ENCODE data around the gene TBC1D1.
"Not testable (repeated sequence)": the region's sequence is repeated elsewhere in the genome, so short reads cannot be mapped to it uniquely, and the experiment has no call there.

TBC1D1 gene

GRCh38 chr4:37923089-37923488, 32.2 kb downstream of the TBC1D1 start:
- not testable (repeated sequence) for DNase-seq (ENCODE audit: low read depth)

DNA sequence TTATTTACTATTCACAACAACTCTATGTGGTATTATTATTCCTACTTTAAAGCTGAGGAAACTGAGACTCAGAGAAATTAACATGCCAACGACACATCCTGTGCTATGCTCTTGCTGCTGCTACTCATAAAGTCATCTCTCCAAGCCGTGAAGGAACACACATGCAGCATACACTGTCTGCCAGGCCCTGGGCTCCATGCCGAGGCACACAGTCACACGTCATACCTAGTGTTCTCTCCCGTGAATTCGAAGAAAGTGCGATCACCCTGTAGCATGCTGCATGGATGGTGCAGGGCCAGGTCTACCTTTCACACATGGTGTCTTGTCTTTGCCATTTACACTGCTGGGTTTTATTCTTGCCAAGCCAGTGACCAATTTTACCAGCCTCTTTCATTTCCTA, 34.1 kb downstream of the TBC1D1 start:
- DNase-seq (ENCODE audit: low read depth) = no peak

DNA sequence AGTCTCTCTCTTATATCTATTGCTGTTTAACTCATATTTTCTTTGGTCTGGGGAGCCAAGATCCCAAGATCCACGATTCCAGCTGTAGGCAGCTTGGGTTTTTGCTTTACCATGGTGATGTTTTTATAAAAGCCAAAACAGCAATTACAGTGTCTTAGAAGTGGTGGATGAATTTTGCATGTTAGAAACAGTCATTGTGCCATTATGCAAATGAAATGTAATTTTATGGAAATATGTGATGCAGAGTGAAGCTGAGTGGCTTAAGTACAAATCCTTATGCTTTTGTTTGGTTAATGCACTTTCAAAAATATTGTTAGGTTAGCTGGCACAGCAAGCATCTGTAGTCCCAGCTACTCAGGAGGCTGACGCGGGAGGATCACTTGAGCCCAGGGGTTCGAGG, 36.5 kb downstream of the TBC1D1 start:
- no peak for DNase-seq (ENCODE audit: low read depth)

DNA sequence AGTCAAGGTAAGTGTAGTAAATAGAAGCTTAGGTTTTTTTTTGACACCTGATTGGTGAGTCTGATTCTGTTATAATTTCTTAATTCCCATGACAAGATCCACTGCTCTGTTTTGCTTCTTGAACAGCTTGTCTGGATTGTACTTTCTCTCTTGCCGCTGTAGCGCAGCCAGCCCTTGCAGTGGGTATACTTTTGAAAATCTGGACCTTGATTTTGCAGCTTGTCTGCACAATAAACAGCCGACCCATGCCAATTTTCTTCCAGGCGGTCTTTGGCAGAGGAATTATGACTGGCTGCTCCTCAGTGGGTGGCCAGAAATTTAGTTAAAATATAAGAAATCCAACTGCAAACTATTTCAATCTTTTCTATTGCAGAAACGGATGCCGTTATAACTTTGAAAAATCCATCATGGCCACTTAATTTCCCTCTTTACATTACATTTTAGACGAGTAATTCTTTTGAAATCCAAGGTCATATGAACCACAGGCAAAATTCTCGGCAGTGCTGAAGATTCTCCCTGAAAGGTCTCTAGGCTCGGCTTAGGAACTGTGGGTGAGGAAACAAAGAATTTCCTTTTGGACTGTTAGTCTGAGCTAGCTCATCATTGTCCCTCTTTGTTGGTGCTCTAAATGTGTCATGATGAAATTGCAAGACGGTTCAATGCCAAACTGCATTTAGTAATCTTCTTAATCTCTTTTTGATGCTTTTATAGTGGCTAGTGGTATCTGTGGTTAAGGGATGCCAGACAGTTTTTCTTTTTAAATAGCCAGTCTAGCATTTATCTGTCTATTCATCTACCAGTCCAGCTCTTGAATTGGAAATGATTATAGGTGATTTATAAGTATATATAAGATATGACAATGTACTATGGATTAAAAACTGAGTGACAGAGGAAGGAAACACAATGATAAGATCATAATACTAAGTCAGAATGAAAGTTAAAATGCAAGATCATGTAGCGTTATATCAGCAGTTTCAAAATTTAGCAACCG, 37.8 kb downstream of the TBC1D1 start:
- peak; percentile 16 for DNase-seq (ENCODE audit: low read depth)

- DNase-seq (ENCODE audit: low read depth) = no peak
Measured at GRCh38 chr4:37934096-37934495, 43.2 kb downstream of the TBC1D1 start.

DNA sequence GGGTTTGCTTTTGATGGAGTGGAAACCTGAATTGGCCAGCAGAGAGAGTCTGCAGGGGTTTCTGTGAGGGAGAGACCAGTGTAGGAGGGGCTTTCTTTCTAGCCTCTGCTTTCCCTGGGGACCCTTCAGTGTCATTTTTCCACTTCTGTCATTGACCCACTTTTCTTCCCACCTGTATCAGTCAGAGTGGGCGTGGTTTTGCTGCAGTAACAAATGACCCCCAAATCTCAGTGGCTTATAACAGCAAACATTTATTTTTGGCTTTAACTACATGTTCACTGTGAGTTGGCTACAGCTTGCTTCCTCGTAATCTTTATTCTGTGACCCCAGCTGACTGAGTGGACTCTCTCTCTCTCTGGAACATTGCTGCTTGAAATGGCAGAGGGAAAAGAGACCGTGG, 43.7 kb downstream of the TBC1D1 start:
- DNase-seq (ENCODE audit: low read depth) = no peak

DNA sequence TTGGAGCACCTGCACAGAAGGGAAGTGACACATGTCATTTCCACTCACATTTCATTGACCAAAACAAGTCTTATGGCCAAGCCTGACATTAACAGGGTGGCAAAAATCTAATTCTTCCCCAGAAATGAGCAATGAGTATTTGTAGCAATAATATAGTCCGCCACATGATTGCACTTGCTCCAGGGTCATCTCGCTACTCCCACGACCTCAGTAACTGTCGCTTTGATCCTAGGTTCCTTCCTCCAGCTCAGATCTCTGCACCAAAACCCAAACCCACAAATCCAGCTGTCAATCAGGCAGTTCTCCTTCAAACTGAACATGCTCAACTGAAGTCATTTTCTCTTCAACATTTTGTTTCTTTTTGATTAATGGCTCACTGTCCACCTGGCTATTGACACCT, 44.1 kb downstream of the TBC1D1 start:
- DNase-seq (ENCODE audit: low read depth) = no peak

DNA sequence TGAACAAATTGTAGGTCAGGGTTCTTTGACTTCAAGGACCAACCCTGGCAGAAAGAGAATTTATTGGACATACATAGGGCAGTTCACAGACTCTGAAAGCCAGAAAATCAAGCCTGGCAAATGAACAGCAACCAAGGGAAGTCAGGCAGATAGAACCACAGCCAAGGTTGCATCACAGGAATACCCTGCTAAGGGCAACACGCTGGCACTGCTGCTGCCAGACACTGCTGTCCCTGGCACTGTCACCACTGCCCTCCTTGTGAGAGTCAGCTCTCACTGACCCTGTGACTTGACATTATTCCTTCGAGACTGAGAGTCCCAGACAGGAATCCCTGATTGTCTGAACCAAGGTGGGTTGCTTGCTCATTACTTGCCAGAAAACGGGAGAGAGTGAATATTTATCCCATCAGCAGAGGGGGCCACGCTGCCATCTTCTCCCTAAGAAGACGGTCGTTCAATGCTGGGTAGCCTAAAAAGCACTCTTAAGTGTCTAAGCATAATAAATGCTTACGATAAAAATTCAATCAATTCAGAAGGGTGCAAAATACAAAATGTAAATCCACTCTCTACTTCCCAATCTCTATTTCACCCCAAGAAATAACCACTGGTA, 46.1 kb downstream of the TBC1D1 start:
- no peak for DNase-seq (ENCODE audit: low read depth)

DNA sequence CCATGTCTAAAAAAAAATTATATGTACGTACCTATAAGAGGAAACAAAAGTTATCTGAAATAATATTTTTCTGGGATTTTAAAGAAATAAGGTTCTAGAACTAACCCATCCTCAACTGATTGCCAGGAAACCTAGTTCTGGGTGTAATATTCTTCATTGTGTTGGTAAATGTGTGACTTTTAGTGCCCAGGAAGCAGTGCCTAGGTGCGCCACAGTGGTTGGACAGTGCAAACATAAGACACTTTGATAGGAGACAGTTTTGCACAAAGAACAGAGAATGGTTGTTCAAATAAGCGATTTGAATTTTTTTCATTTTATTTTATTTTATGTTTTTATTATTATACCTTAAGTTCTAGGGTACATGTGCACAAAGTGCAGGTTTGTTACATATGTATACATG, 47.3 kb downstream of the TBC1D1 start:
- DNase-seq (ENCODE audit: low read depth) = no peak

DNA sequence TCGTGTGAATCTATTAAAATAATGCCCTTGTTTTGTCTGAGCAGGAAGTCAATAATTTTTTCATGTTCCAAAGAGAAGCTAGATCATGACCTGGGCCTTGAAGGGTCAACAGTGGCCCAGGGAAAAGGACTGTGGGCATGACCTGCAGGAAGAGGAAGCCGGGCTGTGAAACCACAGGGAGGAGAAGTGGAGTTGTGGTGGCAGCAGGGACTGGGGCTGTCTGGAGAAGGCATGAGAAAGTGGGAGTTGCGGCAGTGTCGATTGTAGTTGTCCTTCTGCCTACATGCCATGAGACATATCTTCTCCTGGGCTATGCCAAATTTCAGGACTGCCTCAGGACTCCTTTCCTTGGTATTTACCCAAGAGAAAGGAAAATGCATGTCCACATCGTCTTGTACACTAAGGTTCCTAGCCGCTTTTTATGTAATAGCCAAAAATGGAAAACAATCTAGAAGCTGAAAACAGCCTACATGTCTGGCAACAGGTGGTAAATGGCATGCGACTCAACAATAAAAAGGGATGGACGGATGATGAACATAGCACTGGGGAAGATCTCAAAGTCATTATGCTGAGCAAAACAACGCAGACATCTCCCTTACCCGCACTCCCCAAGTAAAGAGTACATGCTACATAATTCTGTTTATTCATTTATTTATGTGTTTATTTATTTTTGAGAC, 55.8 kb downstream of the TBC1D1 start:
- no peak for DNase-seq (ENCODE audit: low read depth)

DNA sequence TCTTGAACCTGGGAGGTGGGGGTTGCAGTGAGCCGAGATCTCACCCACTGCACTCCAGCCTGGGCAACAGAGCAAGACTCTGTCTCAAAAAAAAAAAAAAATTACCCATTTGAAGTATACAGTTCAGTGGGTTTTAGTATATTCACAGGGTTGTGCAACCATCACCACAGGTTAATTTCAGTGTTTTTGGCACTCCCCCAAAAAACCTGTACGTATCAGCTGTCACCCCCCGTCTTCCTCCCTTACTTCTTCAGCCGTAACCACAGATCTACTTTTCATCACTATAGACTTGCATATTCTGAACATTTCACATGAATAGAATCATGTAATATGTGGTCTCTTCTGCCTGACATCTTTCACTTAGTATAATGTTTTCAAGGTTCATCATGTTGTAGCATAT, 57.7 kb downstream of the TBC1D1 start:
- no peak for DNase-seq (ENCODE audit: low read depth)

GRCh38 chr4:37949636-37950426, 58.9 kb downstream of the TBC1D1 start:
- DNase-seq (ENCODE audit: low read depth) = no peak

DNA sequence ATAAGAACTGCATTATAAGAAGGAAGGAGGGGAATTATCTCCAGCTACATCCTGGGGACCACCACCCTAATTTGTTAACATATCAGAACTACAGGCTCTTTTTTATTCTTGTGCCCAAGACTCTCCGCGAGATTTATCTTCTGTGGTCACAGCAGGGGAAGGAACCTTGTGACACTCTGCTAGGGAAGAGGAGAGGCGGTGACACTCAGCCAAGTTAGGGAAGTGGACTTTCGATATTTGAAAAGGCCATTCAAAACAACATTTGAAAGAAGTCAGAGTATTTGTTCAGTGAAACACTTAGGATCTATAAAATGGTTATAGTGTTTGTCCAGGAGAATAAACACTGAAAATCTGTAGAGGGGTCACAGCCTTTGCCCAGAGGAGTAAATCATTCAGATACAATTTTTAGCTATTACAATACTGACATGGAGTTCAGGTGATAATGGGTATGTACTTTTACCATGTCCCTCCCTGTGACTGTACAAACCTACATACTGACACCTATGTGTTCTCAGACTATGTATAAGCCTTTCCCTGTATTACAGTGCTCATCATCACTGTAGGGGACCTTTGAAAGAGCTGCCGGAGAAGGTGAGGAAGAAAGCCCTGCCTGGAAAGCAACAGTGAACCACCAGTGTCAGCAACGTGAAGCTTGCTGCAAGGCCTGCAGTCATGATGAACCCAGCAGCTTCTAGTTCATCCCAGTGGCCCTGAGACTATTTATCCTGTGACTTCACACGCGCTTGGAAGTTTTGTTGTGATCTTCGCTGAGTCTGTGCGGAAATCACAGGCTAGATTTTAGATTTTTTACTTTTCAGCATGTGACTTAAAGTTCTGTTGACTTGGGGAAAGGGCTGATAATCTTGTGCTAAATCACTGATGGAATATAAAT, 60.8 kb downstream of the TBC1D1 start:
- no peak for DNase-seq (ENCODE audit: low read depth)

- DNase-seq (ENCODE audit: low read depth) = no peak
Measured at GRCh38 chr4:37953156-37953555, 62.3 kb downstream of the TBC1D1 start.

DNA sequence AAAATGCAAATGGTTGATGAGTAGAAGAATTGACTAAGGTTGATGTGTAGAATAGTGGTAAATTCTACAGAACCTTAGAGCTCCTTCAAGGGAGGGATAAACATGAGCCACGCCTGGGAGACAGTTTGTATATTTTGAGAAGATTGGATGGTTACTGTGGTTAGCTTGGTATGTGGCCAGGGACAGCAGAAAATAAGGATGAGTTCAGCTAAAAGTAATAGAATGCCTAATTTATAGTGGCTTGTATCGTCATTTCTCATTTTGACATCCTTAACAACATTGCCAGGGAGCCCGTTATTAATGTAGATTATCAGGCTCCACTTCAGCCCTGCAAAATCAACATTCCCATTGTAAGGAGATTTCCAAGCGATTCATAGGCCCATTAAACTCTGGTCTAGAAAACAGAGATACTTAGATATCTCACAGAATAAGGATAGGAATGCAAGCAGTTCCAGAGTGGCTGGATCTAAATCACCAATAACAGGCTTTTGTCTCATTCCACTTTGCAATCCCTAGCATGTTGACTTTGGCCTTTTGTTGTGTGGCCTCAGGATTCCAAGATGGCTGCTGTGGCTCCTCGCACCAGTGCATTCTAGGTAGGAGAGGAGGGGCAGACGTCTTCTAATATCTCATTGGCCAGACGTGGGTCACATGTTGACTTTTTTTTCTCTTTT, 62.9 kb downstream of the TBC1D1 start:
- no peak for DNase-seq (ENCODE audit: low read depth)

- DNase-seq (ENCODE audit: low read depth) = no peak
Measured at GRCh38 chr4:37956941-37957340, 66.1 kb downstream of the TBC1D1 start.

DNA sequence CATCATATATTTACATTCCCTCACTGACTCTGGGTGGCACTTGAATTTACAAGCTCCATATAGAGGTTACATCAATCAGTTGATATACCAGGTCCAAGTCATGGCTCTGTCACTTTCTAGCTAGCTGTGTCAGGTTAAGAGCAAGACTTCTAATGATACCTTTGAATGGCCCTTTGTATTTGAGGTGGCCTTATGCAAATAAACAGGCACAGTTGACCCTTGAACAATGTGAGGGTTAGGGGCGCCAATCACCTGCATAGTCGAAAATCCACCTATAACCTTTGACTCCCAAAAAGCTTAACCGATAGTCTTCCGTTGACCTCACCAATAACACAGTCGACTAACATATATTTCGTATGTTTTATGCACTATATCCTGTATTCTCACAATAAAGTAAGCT, 68.0 kb downstream of the TBC1D1 start:
- no peak for DNase-seq (ENCODE audit: low read depth)

GRCh38 chr4:37960098-37960497, 69.2 kb downstream of the TBC1D1 start, which contains the start of gene PTTG2:
PTTG2 (plus strand) TSS chr4:37960398; CDS start chr4:37960435, 37 bp downstream.
- no peak for DNase-seq (ENCODE audit: low read depth)

- no peak for DNase-seq (ENCODE audit: low read depth)
Measured at GRCh38 chr4:37960679-37961450, 70.0 kb downstream of the TBC1D1 start.

Data from GM04503 (cell line).